ENCODE results near the gene CPN1. TPM values are rescaled to one million over a fixed set of nuclear protein-coding genes. Genes with fewer than 3 reads are reported as not detected.

Gene CPN1
- total RNA-seq, 1 experiment from 2014 or later: not detected

DNA sequence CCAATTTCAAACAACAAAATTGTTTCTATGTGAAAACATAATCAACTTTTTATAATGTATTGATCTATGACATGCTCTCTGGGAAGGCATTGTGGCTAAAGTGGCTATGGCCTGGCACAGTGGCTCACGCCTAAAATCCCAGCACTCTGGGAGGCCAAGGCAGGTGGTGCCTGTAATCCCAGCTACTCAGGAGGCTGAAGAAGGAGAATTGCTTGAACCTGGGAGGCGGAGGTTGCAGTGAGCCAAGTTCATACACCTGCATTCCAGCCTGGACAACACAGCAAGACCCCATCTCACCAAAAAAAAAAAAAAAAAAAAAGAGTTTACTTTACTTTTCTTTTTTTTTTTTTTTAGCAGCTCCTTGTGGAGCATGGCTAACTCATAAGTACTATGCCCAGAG is 38.9 kb upstream of the CPN1 start:
- Histone ChIP-seq H3K4ac (ENCODE audit: low read depth, low read length) (no peak overlapping the region), H3K23me2 (ENCODE audit: insufficient read length, low read depth, low read length, poor library complexity, severe bottlenecking) (no peaks in the 10 kb centered on the region), H3K9me3 (ENCODE audit: control insufficient read depth, low read depth, low read length) (no peaks in the 10 kb centered on the region), H4K8ac (replicated peaks; ENCODE audit: insufficient read length, low read depth, low read length) (no peak overlapping the region), H3K79me1 (ENCODE audit: insufficient read depth, low read depth, low read length, poor library complexity, severe bottlenecking) (no peaks in the 10 kb centered on the region), H3T11ph (ENCODE audit: low read length) (no peak overlapping the region), H3K27ac (ENCODE audit: insufficient read length, low read depth, low read length) (no peak overlapping the region), H3K56ac (ENCODE audit: insufficient read length, low read depth, low read length) (no peak overlapping the region), H3K23ac (ENCODE audit: insufficient read length, low read depth, low read length) (no peak overlapping the region), H4K91ac (ENCODE audit: insufficient read length, low read depth, low read length) (no peak overlapping the region), H2AFZ (ENCODE audit: low read length) (no peak overlapping the region), H2BK5ac (ENCODE audit: insufficient read length, low read length) (no peak overlapping the region), H2BK120ac (ENCODE audit: low read depth, low read length, poor library complexity, severe bottlenecking) (no peak overlapping the region), H2BK15ac (ENCODE audit: low read depth, low read length) (no peak overlapping the region), H3K14ac (ENCODE audit: insufficient read depth, low read length) (no peak overlapping the region), H3K18ac (ENCODE audit: insufficient read length, low read depth, low read length) (no peak overlapping the region), H4K20me1 (ENCODE audit: control insufficient read depth, insufficient read depth, insufficient read length) (no peaks in the 10 kb centered on the region), H3K9ac (ENCODE audit: extremely low read depth, insufficient read length, low read length) (no peak overlapping the region), H3K4me1 (ENCODE audit: insufficient read depth, low read length) (no peaks in the 10 kb centered on the region), H2AK5ac (ENCODE audit: insufficient read length, low read length) (no peak overlapping the region), H4K5ac (ENCODE audit: insufficient read length, low read depth, low read length) (no peak overlapping the region), H2BK12ac (ENCODE audit: insufficient read length, low read depth, low read length) (no peak overlapping the region), H3K79me2 (ENCODE audit: insufficient read depth, low read length) (no peaks in the 10 kb centered on the region), H2BK20ac (ENCODE audit: low read depth, low read length, poor library complexity, severe bottlenecking) (no peak overlapping the region), H3K4me2 (ENCODE audit: insufficient read depth, insufficient read length, low read length) (no peak overlapping the region), H3K27me3 (ENCODE audit: insufficient read depth, low read length) (no peaks in the 10 kb centered on the region)
- H3K9me3 Mint-ChIP-seq: no peaks in the 10 kb centered on the region
- H3K4me3 Mint-ChIP-seq: no peak overlapping the region
- no peaks in the 10 kb centered on the region for H3K4me1 Mint-ChIP-seq
- no peaks in the 10 kb centered on the region for H3K27me3 Mint-ChIP-seq (ENCODE audit: low read depth)
- no peak for DNase-seq
- TF ChIP-seq, protein P1, sequence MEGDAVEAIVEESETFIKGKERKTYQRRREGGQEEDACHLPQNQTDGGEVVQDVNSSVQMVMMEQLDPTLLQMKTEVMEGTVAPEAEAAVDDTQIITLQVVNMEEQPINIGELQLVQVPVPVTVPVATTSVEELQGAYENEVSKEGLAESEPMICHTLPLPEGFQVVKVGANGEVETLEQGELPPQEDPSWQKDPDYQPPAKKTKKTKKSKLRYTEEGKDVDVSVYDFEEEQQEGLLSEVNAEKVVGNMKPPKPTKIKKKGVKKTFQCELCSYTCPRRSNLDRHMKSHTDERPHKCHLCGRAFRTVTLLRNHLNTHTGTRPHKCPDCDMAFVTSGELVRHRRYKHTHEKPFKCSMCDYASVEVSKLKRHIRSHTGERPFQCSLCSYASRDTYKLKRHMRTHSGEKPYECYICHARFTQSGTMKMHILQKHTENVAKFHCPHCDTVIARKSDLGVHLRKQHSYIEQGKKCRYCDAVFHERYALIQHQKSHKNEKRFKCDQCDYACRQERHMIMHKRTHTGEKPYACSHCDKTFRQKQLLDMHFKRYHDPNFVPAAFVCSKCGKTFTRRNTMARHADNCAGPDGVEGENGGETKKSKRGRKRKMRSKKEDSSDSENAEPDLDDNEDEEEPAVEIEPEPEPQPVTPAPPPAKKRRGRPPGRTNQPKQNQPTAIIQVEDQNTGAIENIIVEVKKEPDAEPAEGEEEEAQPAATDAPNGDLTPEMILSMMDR (conservative IDR thresholded peaks at IDR 0.05): no peak
- H3K27ac Mint-ChIP-seq: no peak overlapping the region
- H3K36me3 Mint-ChIP-seq (ENCODE audit: insufficient read depth in 1 of 3, low read depth in 3 of 3): no peaks in the 10 kb centered on the region
- WGBS (ENCODE audit: extremely low coverage, insufficient read length, low lambda C conversion rate): no CpG with 5 or more reads among the region's 2 CpGs
